HG03139 (cell line): ENCODE data around the gene DPP6.

ENCODE experiments used
- ATAC-seq: cut with Tn5 transposase; IDR thresholded peaks from one replicate; pipeline ENCODE4 v1.9.1; 2021; ENCODE audit not compliant: unreplicated experiment

DPP6 gene

DNA sequence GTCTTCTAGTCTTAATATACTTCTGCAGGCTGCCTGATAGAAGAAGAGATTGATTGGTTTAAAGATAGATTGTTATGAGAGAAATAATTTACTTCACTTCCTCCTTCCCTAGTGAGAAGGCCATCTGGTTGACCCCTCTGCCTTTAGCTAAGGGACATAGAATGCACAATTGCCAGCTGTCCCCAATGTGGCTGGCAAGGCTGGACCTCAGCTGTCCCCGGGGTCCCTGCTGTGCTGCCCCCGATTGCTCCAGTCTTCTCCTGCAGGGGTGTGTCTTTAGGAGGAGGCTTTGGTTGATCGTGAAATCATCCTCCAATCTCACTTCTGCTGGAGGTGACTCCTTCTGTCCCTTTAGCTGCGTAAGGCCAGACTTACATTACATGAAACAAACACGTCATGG lies 388.5 kb downstream of the DPP6 start:
- no peak for ATAC-seq

DNA sequence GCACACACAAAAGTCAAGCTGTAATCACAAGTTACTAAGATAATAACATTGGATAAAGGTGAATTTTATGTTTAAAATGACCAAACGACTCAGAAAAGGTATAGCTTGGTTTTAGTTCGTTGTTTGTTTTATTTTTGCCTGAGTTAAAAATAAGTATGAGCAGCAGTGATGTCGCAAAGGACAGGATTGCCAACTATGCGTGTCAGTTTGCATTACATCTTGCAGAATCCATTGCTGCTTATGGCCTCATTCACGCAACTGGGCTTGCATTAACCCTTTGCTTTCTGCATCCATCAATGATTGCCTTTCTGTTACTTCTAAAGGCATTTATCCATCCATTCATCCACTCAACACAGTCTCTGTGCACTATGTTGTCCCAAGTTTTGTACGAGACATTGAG lies 389.6 kb downstream of the DPP6 start:
- no peak for ATAC-seq

DNA sequence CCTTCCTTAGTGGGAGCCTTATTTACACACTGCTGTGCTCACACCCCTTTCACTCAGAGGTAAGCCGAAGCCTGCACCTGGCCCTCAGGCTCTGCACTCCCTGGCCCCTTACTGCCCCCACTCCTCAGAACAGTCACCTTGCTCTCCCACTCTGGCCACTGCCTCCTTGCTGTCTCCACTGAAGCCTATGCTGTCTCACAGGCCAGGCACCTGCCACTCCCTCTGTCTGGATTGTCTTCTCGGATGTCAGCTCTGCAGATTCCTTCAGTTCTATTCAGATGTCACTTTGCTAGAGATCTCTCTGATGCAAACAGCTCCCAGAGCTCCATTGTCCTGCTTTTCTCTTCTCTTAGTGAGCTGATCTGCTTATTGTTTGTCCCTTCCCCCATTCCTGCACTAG lies 390.7 kb downstream of the DPP6 start:
- no peak for ATAC-seq

DNA sequence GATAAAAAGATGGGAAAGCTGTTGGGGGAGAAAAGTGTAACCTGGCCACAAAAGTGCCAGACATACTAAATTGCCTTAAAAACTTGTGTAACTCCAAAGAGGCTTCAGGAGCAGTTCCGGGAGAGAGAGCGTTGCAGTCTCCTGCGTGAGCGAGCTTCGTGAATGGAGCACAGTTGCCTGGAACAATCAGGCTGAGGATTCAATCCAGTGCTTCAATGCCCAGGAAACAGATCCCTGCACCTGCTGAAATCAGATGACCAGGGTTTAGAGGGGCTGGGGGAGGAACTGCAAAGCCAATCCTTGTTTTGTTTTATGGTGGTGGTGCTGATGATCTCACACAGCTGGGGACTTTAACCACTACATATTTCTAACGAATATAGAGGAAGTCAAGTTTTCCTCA lies 398.3 kb downstream of the DPP6 start:
- ATAC-seq, result no peak

DNA sequence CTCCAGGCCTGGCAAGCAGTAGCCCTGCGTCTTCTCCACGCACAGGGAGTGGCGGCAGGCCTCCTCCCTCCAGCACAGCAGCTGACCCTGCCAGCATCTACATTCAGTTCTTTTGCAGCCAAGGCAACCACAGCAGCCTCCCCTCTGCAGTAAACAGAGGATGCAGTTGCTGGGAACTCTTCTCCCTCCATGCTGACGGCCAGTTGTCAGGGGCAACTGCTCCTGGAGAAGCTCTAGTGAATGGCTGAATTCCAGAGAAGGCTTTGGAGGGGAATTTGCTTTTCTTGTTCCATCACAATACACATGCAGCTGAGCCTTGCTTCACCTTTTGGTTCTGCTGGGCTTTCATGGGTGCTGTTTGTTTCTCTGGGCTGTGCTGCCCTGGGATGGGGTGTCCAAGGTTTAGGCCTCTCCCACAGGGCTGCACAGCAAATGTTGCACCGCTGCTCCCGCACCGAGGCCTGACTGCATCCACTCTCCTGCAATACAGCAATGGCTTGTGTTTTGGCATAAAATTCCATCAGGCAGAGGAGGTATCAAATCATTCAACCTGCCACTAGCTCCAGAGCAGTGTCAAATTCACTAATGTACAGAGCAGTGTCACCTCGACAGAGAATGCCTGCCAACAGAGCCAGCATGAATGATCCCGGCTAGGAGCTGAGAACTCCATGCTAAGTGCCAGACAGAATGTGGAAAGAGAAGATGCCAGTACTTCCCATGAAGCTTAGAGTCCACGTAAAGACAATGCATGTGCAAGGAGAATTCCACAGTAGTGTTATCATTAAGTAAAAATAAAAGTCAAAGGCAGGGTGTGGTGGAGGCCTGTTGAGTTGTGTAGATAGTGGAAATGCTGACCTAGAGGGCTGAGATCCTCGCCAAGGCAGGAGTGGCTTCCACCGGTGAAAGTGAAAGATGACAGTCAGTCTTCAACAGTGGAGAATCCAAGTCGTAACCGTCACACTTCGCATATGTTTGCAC lies 399.6 kb downstream of the DPP6 start:
- no peak for ATAC-seq

DNA sequence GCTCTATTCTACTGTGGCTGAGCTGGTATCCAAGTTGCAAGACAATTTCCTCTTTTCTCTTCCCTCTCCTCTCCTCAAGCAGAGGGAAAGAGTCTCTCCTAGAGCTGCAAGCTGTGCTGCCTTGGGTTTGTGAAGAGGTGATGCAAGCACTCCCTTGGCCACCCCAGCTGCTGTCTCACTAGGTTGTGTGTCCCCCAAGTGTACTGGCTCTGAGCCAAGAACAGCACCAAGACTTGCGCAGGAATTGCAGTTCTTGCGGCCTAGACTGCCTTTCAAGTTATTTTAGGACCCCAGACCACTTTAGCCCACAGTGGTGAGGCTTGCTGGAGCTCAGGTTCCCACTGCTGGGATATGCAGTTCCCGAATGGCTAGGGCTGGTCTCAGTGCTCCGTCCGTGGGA lies 411.6 kb downstream of the DPP6 start:
- ATAC-seq, result no peak

DNA sequence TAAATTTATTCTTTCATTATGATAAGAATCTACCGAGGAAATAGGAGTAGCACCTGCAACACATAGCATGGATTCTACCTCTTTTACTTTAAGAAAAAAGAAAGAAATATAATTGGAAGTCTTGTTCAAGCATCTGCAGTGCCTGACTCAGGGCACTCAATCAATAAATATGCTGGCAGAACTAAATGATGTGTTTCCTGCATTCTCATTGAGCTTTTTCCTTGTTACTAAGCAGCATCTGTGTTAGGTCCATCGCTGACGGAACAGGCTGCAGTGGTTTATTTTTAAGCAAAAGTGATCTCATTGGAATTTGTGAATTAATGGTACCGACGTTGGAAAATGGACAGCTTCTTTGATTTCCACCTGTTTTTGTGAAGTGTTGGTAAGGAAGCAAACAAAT lies 417.5 kb downstream of the DPP6 start:
- no peak for ATAC-seq

DNA sequence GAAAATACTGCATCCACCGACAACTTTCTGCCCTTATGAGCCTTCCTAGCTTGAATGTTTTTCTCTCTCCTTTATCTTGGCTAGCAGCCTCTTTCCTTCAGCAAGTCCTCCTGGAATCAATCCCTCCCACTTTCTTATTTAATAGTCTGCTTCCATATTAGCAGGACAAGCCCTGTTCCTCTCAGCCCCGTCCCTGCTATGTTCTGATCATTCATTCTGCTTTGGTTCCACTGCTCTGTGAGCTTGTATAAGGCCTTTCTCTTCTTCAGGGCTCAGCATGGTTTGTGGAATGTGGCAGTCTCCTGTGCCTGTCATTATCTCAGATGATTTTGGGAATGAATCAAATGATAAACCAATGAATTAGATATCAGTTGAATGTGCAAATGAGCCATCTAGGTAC lies 420.1 kb downstream of the DPP6 start:
- no peak for ATAC-seq

DNA sequence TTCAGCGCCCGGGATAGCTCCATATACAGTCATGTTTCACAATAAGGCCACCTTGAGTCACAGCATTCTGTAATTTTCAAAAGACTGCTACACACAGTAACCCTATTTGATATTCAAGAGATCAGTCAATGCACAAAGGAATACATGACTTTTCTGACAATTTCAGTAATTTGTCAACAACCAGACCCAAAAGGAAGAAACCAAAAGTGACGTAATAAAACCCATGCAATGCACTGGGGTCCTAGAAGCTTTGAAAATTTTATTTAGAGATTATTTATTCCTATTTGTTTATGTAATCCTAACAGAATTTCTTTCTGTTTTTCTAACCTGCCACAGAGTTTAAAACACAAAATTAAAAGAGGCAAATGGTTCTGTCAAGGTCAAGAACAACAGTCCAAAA lies 421.2 kb downstream of the DPP6 start:
- no peak for ATAC-seq

DNA sequence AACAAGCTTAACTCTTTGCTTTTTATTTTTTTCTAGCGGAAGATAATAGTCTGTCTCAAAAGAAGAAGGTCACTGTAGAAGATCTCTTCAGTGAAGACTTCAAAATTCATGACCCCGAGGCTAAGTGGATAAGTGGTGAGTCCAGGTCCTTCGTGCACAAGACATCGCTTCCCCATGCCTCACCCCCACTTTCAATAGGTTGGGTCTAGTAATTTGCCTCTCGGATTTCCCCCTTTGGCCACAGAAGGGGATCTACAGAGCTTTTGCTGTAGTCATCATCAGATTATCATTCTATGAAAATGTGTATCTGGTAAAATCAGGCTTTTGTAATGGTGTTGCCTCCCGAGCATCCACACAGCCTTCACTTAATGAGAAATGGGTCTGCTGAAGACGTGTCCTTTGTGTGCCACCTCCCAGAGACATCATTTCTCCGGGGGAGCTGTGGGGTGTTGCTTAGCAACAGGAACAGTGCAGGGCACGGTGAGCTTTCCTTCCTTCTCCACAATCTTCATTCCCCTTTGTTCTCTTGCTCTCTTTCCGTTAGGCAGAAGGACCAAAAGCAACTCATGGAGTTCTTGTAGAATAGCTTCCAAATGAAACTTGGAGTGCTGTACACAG lies 422.8 kb downstream of the DPP6 start:
- ATAC-seq, result no peak

DNA sequence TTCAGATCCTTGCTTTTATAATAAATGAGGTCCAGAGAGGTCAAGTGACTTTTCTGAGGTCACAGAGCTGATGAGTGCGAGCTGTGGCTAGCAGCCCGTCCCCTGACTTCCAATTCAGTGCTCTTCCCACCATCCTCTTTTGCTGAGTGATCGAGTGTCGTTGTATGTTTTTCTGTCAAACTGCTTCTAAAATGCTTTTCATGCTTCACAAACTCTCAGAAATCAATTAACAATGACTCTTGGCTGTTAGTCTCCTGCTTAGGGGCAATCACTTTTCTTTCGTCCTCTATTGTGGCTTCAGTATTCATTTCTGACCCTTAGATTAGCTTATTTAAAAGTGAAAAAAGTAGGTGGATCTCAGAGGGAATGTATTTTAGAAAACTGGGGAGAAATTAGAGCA lies 423.7 kb downstream of the DPP6 start:
- ATAC-seq, result no peak

DNA sequence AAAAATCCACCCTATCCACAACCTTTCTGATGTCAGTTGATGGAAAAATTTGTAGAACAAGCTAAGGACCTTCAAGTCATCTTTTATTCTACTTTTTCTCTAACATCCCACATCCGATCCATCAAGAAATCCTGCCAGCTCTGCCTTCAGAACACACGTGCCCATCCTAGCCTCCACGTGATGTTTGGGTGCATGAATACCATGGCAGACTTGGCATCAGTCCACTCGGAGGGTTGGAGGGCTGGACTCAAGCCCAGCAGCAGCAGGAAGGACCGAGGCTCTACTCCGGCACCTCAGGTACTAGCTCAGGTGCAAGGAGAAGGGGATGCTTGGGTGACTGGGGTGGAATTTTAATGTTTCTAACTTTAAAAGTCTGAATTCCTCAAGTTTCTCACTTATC lies 428.6 kb downstream of the DPP6 start:
- no peak for ATAC-seq

DNA sequence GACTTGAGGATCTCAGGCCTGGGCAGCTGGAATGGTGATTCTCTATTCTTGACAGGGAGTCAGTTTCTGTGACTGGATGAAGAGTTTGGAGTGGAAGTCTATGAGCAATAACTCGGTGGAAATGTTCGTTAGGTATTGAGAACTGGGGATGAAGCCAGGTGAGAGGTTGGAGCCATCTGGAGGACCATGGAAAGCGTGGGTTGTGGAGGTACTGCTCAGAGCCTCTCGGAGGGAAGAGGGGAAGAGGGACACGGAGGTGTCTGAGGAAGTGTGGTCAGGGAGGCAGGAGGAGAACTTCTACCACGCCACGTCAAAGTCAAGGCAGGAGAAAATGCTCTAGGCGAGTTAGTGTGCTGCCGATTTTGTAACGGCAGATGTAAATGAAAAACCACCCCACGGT lies 430.7 kb downstream of the DPP6 start:
- no peak for ATAC-seq

DNA sequence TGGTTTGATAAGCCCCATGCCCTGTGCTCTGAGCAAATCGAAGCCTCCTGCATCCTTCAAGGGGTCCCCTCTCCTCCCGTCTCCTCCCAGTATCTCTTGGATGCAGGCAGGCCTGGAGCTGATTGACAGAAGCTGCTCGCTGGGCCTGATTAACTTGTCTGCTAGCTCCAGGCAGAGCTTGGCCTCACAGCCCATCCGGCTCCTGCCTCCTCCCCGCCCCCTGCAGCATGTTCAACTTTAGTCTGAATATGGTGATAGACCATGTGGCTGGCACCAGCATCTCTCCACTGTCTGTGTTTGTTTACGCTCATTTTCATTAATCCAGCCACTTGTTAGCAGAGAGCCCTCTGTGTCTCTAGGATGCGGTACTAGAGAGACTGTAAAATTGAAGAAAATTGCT lies 432.2 kb downstream of the DPP6 start:
- ATAC-seq, result no peak

DNA sequence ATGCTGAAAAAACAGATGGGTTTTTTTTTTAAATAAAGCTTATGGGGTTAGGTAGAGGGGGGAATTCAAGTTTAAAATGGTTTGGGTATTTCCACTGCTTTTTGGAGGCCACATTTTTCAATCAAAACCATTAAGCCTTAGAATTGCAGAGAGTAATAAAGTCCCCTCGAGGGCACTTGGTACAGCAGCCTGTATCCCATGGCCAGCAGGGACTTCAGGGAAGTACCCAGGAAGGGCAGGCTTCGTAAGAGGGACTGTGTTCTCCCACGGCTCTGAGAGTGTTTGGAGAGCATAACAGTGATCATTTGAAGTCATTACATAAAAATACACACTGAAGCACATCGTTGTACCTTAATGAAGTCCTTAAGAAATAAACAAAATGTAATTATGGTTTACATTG lies 432.7 kb downstream of the DPP6 start:
- ATAC-seq, result no peak

DNA sequence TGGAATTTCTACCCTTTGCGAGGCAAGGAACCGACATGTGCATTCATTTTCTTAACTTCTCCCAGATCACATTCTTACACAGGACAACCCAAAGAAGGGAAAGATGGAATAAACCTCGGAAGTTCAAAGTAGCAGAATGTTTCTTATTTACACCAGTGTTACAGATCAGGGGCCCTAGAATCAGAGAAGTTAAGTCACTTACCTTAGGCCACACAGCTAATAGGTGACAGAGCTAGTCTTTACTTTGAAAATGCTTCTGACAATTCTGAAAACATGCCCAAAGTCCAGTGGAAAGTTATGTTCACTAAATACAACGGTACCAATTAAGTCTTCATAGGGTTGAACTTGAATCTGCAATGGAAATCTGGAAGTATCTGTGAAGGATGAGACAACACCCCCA lies 437.7 kb downstream of the DPP6 start:
- no peak for ATAC-seq

DNA sequence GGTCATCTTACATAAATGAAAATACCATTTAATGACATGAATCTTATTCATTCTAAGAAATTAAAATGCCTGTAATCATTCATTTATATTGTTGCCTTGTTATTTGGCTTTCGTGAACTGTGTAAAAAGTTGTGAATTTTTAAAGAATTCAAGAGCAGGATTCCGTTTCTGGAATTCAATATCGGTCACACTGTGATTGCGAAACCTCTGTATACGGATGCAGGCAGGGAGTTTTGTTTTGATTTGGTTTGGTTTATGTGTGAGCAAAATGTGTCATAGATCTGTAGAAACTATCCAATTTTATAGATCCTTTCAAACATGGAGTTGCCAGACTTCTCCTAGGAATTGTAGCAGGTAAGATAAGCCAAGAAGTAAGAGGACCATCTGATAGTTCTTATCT lies 441.4 kb downstream of the DPP6 start:
- no peak for ATAC-seq

DNA sequence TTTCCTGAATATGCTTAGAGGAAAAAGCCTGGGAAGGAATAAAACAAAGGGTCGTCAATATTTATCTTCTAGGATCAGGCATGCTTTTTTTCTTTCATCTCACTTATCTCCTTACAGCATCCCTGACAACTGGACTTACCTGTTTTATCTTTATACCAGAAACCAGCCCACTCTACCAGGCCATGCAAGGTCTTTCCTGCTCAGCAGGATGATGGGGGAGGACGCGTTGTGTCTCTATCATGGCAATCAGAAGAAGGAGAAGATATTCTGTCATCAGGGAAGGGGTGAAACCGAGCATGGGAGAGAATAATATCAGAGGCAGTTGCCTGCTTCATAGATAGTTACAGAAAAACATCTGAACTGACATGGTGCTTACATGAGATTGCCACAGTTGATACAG lies 445.6 kb downstream of the DPP6 start:
- no peak for ATAC-seq

DNA sequence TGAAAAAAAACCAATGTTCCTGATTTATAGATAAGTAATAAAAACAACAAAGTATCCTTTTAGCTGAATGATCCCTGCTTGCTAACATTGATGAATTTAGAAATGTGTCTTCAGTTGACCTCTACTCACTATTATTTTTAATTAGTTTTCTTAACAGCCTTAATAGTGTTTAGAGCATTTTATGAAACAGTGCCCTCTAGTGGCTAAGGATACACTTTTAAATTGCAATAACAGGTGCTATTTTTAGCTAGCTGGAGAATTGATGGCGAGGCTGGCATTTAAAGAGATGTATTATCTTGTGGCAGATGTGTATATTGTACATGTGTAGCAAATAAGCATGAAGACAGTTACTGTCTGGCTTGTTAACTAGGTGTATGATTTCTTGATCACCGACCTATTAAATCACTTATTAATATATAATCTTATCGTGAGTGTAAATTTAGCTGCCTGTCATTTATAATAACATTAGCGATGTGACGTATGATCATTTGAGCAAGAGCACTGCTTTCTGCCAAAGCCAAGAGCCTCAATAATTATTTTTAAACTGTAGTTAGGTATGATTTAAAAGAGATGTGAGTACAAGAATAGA lies 451.9 kb downstream of the DPP6 start:
- no peak for ATAC-seq

DNA sequence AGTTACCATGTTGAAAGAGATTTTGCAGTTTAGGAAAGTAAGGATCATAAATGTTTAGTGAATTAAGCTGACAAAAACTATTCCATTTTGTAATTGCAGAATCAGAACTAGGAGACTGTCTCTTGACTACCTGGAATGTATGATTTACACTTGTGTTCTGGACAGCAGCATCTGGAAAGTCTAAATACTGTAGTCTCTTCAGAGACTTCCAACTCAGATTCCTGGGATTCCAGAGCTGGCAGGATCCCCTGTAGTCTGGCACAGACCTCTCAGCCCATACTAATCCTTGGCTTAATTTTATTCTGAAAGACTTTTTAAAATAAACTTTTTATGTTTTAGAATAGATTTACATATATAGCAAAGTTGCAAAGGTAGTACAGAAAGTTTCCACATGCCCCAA lies 452.7 kb downstream of the DPP6 start:
- no peak for ATAC-seq

DNA sequence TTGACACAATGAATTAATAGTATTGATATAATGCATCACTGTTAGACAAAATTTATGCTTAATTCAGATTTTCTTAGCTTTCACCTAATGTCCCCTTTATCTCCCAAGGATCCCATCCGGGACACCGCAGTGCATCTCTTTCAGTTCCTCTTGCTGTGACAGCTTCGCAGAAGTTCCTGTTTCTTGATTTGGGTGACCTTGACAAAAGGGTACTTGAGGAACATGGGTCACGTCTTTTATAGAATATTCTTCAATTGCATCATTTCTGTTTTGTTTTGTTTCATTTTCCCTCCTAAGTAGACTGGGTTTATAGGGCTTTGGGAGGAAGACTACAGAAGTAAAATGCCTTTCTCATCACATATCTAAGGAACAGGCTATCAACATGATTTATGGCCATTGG lies 453.2 kb downstream of the DPP6 start:
- no peak for ATAC-seq

DNA sequence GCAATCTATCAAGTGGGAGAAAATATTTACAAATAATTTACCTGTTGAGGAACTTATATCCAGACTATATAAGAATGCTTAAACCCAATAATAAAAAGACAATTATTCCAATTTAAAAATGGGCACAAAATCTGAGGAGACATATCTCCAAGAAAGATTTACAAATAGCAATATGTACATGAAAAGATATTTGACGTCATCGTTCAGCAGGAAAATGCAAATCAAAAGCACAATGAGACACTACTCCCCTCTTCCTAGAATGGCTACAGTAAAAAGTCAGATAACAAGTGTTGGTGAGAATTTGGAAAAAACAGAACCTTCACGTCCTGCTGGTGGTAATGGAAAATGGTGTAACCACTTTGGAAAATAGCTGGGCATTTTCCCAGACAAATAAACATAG lies 457.0 kb downstream of the DPP6 start:
- ATAC-seq, result no peak
